GM18508 (cell line): ENCODE data around the gene CAMK2N2.
"Not testable (repeated sequence)": the region's sequence is repeated elsewhere in the genome, so short reads cannot be mapped to it uniquely, and the experiment has no call there.

ENCODE experiments used
- ATAC-seq: cut with Tn5 transposase; IDR thresholded peaks from one replicate; pipeline ENCODE4 v1.9.1; 2021; ENCODE audit warnings: moderate number of reproducible peaks; ENCODE audit not compliant: insufficient read depth, unreplicated experiment

Gene CAMK2N2

GRCh38 chr3:184275961-184276910, 14.9 kb upstream of the CAMK2N2 start, which contains the start of gene ECE2:
Gene ECE2 (plus strand): TSS chr3:184276022. CDS start chr3:184276154, 132 bp downstream.
- ATAC-seq, result no peak

GRCh38 chr3:184275381-184275701, 14.0 kb upstream of the CAMK2N2 start:
- no peak for ATAC-seq

DNA sequence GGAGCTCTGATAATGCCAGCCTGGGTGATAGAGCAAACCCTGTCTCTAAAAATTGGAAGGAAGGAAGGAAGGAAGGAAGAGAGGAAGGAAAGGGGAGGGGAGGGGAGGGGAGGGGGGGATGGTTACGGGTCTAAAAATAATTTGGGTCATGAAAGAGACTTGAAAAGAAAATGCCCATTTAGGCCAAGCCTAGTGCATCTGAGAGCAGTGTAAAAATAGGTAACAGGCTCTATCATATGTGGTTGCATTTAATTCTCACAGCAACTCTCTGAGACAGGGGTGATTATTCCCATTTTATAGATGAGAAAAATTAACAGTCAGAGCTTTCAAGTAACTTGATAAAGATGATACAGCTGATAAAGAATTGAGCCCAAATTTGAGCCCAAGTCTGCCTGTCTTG, 10.9 kb upstream of the CAMK2N2 start:
- no peak for ATAC-seq

DNA sequence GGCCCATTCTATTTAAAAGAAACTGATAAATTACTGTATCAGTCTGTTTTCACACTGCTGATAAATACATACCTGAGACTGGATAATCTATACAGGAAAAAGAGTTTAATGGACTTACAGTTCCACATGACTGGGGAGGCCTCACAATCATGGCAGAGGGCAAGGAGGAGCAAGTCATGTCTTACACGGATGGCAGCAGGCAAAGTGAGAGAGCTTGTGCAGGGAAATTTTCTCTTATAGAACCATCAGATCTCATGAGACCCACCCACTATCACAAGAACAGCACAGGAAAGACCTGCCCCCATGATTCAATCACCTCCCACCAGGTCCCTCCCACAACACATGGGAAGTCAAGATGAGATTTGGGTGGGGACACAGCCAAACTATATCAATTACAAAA, 5.9 kb upstream of the CAMK2N2 start:
- not testable (repeated sequence) for ATAC-seq

DNA sequence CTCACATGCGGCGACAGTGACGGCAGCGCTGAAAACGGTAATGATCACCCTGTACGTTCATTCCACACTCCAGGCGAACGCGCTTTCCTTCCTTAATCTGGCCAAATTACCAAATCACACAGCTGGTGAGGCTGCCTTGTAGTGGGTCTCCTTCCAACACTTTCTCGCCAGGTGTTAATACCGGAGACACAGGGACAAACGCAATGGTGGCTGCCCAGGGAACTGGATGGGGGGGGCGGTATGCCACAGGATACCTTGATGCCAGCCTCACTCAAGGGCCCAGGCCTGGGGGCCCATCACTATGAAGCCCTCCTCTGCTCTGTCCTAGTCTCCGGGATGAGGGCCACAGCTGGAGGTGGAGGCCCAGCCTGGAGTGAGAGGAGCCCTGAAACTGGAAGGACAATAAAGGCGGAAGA, 1.4 kb upstream of the CAMK2N2 start:
- no peak for ATAC-seq

GRCh38 chr3:184261854-184262763, 756 bp upstream of the CAMK2N2 start:
- no peak for ATAC-seq

GRCh38 chr3:184260724-184261269, 556 bp downstream of the CAMK2N2 start:
- no peak for ATAC-seq

DNA sequence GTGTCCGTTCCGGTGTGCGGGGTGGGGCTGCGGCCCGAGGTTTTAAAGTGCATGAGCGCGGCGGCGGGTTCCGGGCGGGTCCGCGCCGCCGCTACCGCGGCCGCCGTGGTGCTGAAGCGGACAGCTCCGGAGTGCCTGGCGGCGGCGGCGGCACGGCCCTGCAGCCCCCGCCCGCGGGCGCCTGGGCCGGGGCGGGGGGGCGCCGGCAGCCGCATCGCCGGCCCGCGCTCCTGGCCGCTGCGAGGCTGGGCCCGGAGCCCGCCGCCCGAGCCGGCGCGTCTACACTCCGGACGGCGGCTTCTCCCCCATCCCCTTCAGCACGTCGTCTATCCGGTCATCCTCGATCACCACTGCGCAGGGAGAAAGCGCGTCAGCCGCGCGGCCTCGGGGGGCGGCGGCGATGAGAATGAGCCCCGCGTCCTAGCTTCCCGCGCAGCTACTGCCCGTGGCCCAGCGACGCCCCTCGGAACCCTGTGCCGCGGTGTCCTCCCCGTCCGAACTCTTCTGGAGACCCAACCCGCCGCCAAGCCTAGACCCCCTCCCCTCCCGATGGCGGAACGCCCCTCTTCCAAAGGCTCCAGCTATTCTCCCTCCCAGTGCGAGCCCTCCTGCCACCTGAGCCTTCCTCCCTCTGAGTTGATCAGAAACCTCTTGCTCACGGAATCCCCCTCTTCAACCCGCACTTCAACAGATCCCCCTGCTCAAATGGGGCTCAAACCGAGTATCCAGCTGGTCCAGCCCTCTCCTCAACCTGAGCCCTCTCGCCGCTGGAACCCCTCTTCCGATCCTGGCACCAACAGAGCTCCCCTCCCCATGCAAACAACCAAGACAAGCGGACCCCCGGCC, 1.3 kb downstream of the CAMK2N2 start:
- no peak for ATAC-seq

DNA sequence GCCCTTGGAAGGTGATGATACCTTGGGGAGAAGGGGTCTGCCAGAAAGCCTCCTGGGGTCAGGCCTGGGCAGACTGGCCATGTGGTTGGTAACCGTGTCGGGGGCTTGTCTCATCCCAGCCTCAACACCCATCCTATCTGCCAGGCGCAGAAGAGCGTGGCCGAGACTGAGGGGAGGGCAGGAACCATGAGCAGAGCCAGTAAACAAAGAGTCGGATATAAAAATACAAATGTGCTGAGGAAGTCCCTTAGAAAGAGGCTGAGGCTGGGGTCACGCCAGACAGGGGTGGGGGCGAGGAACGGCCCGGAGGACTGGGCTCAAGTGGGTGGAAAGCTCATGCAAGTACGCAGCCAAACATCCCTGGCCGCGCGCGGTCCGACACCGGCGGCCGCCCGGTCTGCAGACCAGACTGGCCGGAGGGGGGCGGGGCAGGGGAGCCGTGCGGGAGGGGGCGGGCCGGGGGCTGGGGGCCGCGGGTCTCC, 1.9 kb downstream of the CAMK2N2 start:
- no peak for ATAC-seq

DNA sequence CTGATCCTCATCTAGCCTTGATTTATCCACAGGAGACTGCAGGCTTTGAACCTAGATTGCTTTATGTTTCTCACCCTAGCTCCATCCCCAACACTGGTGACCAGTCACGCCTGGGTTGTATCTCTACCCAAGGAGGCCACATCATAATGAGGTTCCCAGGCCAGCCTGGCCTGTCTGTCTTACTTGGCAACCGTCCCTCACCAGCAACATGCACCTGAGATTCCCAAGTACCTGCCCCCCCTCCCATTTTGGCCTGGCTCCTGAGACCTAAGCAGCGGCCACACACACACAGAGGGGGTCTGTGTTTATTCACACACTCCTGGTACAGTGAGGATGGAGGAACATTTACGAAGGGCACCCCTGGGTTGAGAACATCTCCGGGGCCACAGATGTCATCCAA, 2.4 kb downstream of the CAMK2N2 start:
- no peak for ATAC-seq

GRCh38 chr3:184257083-184257915, 4.1 kb downstream of the CAMK2N2 start:
- ATAC-seq, result no peak

DNA sequence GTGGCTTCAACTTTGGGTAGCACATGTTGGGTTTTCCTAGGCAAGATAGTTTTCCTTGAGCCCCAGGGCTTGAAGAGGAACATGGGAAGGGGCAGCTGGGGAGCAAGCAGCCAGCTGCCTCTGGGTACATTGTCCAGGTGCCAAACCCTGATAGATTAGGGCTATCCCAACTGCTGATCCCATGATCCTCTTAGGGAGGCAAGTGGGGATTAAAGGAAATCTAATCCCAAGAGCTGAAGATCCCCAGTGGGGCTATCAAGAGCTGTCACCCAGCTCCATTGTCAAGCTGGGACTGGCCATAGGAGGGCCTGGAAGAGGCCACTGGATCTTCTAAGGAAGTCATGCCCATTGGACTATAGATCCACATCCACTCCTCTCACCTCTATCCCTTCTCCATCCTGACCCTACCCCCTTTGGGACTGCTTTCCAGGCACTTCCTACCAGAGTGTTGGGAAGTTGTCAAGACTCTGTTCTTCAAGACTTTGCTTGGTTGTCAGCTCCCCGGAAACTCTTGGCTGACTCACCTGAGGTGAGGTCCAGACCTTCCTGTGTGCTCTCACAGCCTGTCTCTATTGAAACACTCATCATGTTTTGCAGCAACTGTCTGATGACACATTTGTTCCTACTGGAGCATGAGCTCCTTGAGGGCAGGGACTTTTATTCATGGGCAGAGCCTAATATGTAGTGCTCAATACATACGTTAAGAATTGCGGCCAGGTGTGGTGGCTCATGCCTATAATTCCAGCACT, 5.9 kb downstream of the CAMK2N2 start:
- no peak for ATAC-seq

DNA sequence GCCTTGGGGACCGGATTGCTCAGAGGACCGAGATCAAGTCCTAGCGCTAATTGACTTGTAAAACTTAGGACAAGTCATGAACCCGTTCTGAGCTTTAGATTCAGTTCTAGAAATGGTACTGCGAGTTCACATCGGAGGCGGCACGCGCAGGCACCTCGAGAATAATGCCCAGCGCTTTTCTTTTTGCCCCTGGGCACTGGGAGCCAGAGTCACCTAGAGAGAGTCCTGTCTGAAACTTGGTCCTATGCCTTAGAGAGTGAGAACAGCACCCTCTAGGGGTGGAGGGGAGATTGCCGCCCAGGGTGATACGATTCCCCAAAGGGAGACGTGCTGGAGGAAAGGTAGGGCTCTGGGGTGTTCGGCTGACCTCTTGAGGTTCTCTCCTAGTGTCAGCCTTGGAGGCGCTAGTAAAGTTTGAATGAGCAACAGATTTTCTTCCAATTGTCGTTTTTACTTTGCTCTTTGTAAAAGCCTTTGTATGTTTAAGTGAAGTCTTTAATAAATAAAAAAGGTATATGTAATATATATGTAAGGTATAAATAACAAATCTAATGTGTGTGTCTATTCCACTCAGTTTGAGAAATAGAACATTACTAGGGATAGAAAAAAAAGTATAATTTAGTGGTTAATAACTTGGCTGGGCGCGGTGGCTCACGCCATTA, 11.1 kb downstream of the CAMK2N2 start:
- no peak for ATAC-seq

- peak; percentile 80 for ATAC-seq
These were observed 11.8 kb downstream of the CAMK2N2 start, which contains the start of gene EEF1AKMT4 for GRCh38 chr3:184249412-184250166. Gene EEF1AKMT4 (plus strand): TSS chr3:184249672. CDS start chr3:184249695, 23 bp downstream.

GRCh38 chr3:184248454-184249411, 12.6 kb downstream of the CAMK2N2 start, which contains the start of gene ALG3:
Gene ALG3 (minus strand): TSS chr3:184248962. CDS start chr3:184248940, 22 bp downstream.
- ATAC-seq, result no peak

- no peak for ATAC-seq
These were observed 19.1 kb downstream of the CAMK2N2 start for GRCh38 chr3:184242297-184242685.
